Lower lobe of right lung (tissue), 2 donors: ENCODE results near the gene CCDC86. TPM values are rescaled to one million over a fixed set of nuclear protein-coding genes. Genes with fewer than 3 reads are reported as not detected.

ENCODE experiments used
- ATAC-seq, 2 donors: fragments of 200-7000 bp; cut with Tn5 transposase; one replicate each; pipeline ENCODE4 v1.9.1; 2020 to 2022; ENCODE audit warnings: mild to moderate bottlenecking in 2 of 2, moderate library complexity in 2 of 2
- DNase-seq: peaks from one replicate; pipeline ENCODE4 v3.0.0-alpha.2; 2020
- H3K27ac ChIP-seq: fragments of 200-600 bp; one replicate; pipeline ENCODE4 v1.8.0; 2022
- H3K27me3 ChIP-seq: fragments of 200-600 bp; one replicate; pipeline ENCODE4 v1.8.0; 2022; ENCODE audit warnings: low read depth
- H3K36me3 ChIP-seq: fragments of 200-600 bp; one replicate; pipeline ENCODE4 v1.8.0; 2022; ENCODE audit warnings: mild to moderate bottlenecking
- H3K4me1 ChIP-seq: fragments of 200-600 bp; one replicate; pipeline ENCODE4 v1.8.0; 2022
- H3K4me3 ChIP-seq: fragments of 200-600 bp; one replicate; pipeline ENCODE4 v1.8.0; 2022; ENCODE audit warnings: mild to moderate bottlenecking
- H3K9me3 ChIP-seq: fragments of 200-600 bp; one replicate; pipeline ENCODE4 v1.8.0; 2022
- CTCF ChIP-seq: fragments of 200-600 bp; IDR thresholded peaks from one replicate; pipeline ENCODE4 v1.8.0; 2022; ENCODE audit warnings: antibody characterized with exemption, mild to moderate bottlenecking
- intact Hi-C: fragments of 100-400 bp; cut with DNase I; formaldehyde crosslinking; loops from one replicate; pipeline ENCODE4 v1.11.0; 2022
- total RNA-seq: library from RNA; stranded (reverse); fragmentation: NEBNext Ultra II Directional; extraction: Animal tissue kit (Norgen Biotek cat#: 25700); gene quantifications from one replicate; pipeline ENCODE4 v1.2.1, GENCODE V29; 2021
- donor health status: DM: no; HTN: yes; CAD: no; lungs with severe emphysema.

Gene CCDC86
- total RNA-seq, 1 donor from 2014 or later: 12.6 TPM

DNA sequence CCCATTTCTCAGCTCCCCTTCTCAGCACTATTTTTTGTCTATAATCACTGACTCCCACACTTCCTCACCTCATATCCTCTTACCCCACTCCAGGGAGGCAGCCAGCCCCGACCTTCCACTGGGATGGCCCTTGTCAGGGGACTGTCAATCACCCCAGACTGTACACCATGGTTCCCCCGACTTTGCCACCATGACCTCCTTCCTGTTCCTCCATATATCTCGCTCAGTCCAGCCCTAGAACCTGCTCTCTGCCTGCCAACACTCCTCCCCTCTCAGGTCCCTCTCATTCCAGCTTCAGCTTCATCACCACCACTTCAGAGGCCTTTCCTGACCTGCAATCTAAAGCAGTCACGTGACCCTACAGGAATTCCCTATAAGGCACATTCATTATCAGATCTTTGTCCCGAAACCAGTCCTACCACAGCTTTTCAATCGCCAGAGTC lies 48.0 kb downstream of the CCDC86 start:
- no peaks in the 10 kb centered on the region for H3K27me3 ChIP-seq
- intact Hi-C loops: no loop called here
- ATAC-seq: peak in 1 of 2 donors; percentile 48
- no peaks in the 10 kb centered on the region for H3K9me3 ChIP-seq
- no peak overlapping the region for H3K4me3 ChIP-seq
- TF ChIP-seq CTCF: no peak
- H3K27ac ChIP-seq: no peak overlapping the region
- no peak for DNase-seq
- H3K4me1 ChIP-seq: no peaks in the 10 kb centered on the region
- peaks cover 34% of the 10 kb centered on the region for H3K36me3 ChIP-seq

DNA sequence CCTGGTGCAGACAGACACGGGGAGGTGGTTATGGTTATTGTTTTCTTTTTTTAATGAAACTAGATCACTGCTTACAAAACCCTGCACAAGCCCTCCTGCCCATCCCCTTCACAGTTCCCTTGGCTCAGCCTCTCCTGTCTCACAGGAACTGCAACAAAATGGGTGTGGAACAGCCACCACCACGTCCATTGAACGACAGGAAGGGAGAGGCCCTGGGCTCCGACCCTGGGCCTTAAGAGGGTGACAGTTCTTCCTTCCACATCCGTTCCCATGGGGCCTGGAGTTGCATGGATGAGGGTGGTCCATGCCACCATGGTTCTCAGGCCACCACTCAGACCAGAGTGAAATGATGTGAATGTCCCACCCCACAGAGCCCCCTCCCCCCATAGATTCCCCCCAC lies 48.8 kb downstream of the CCDC86 start:
- Histone ChIP-seq H3K4me1 (no peaks in the 10 kb centered on the region), H3K36me3 (peaks cover 42% of the 10 kb centered on the region), H3K9me3 (no peaks in the 10 kb centered on the region), H3K27ac (no peak overlapping the region), H3K27me3 (no peaks in the 10 kb centered on the region), H3K4me3 (no peak overlapping the region)
- no peak for TF ChIP-seq CTCF
- intact Hi-C loops: no loop called here
- ATAC-seq (no peak), DNase-seq (no peak)

GRCh38 chr11:60891103-60891741 lies 49.3 kb downstream of the CCDC86 start:
- no peak overlapping the region for H3K27ac ChIP-seq

DNA sequence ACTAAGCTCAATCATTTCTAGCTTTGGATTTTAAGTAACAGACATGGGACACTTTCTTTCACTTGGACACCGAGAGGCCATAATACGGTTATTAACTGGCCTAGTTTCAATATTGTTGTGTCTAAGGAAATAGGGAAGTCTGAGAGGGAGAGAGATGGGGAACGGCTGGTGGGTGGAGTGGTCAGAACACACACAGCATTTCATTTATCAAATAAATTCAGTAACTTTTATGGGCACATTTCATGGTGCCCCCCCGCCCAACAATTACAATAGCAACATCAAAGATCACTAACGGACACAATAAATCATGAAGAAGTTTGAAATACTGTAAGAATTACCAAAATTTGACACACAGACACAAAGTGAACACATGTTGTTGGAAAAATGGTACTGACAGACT lies 53.8 kb downstream of the CCDC86 start:
- Histone ChIP-seq H3K27me3 (no peaks in the 10 kb centered on the region), H3K36me3 (peaks cover 92% of the 10 kb centered on the region), H3K4me3 (no peak overlapping the region), H3K27ac (no peak overlapping the region), H3K4me1 (no peaks in the 10 kb centered on the region), H3K9me3 (no peaks in the 10 kb centered on the region)
- no peak for ATAC-seq
- TF ChIP-seq CTCF: no peak
- no peak for DNase-seq
- intact Hi-C loops: loop anchor here (5.0 kb wide), 1 partner anchor 63 kb away; no protein-coding TSS in a partner anchor

More at GRCh38 chr11:60891103-60891741, 49.3 kb downstream of the CCDC86 start:
- Histone ChIP-seq H3K9me3 (no peaks in the 10 kb centered on the region), H3K4me1 (no peaks in the 10 kb centered on the region), H3K36me3 (peaks cover 48% of the 10 kb centered on the region), H3K27me3 (no peaks in the 10 kb centered on the region), H3K4me3 (no peak overlapping the region)
- ATAC-seq (no peak), DNase-seq (no peak)
- TF ChIP-seq CTCF: no peak
- intact Hi-C loops: no loop called here

- no peak for ATAC-seq
- peaks cover 100% of the 10 kb centered on the region for H3K36me3 ChIP-seq
- intact Hi-C loops: loop anchor here (5.0 kb wide), 1 partner anchor 65 kb away; no protein-coding TSS in a partner anchor
- no peak for DNase-seq
- H3K27ac ChIP-seq: no peak overlapping the region
- no peaks in the 10 kb centered on the region for H3K27me3 ChIP-seq
- no peaks in the 10 kb centered on the region for H3K9me3 ChIP-seq
- TF ChIP-seq CTCF: no peak
- no peaks in the 10 kb centered on the region for H3K4me1 ChIP-seq
- H3K4me3 ChIP-seq: no peak overlapping the region
Observed at GRCh38 chr11:60897496-60897895, 55.6 kb downstream of the CCDC86 start.
